ENCODE data around the gene MITD1. TPM values are rescaled to one million over a fixed set of nuclear protein-coding genes. Genes with fewer than 3 reads are reported as not detected.

The MITD1 gene
- total RNA-seq, result 31.3 and 42.6 TPM in 2 replicates

GRCh38 chr2:99180755-99181623 lies at the start of gene MITD1, which contains the start of gene MRPL30:
Gene MITD1 (minus strand): TSS chr2:99181058. CDS start chr2:99180981, 77 bp downstream.
Gene MRPL30 (plus strand): TSS chr2:99181184. CDS start chr2:99186204, 5,020 bp downstream.

GRCh38 chr2:99154643-99155536 lies 26.0 kb downstream of the MITD1 start, which contains the start of the genes LIPT1 and TSGA10:
Gene LIPT1 (plus strand): TSS chr2:99154967. CDS start chr2:99161958, 6,991 bp downstream.
Gene TSGA10 (minus strand): TSS chr2:99154942. CDS start chr2:99109439, 45,503 bp downstream.

DNA sequence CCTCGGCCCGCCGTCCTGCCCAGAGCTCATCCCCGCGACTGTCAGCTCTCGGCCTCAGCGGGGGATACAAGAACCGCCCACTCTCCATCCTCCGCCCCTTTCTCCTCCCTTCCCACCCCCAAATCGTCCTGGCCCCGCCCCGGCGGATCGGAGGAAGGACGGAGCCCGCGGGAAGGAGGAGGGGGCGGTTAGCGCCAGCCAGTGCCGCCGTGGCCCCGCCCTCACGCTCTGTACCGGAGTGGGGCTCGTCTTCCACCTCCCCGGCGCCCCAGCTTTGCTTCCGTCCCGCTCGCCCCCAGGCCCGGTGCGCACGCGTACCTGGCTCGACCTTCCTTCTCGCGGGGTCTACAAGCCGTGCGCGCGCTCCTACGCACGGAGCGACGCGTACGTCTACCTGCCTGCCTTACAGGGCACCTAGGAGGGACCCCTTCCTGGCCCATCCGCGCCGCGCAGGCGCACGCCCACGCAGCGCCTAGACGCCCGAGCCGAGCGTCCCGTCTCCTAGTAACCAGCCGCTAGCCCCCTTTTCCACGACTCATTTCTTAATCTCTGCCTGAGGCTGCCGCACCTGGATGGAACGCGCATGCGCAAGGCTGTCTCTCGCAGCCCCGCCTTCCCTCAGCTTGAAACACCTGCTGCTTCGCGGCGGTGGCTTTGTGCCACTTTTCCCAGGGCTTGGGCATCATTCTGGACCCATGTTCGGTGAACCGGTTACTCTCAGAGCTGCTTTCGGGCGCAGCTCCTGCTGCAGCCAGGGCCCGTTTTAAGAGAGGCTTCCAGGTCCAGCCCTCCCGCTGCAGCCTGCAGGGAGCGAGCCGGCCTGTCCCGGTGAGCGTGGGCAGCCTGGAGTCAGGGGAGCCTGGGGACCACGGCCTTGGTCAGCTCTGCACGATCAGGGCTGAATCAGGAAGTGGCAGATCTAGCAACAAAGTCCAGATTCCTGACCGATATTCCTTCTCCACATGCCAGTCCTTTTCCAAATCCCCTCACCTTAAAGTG lies 39.4 kb downstream of the MITD1 start, which contains the start of gene C2orf15:
TSS of gene C2orf15 (plus strand) at position 598 of the 999 bp plus-strand sequence. CDS start 8,852 bp downstream, outside the sequence.

Other genes starting within 250 kb of the MITD1 start
- 0.23 and 0.80 TPM in 2 replicates for gene CRACDL, start 244.8 kb downstream of the MITD1 start, total RNA-seq
- 0.16 and 2.3 TPM in 2 replicates for gene C2orf15, start 39.4 kb downstream of the MITD1 start, total RNA-seq
- gene TSGA10, start 26.1 kb downstream of the MITD1 start, total RNA-seq, result 1.3 and 1.5 TPM in 2 replicates
- 3.1 and 3.4 TPM in 2 replicates for gene LIPT1, start 26.1 kb downstream of the MITD1 start, total RNA-seq
- 42.2 and 44.1 TPM in 2 replicates for gene MRPL30, start 126 bp upstream of the MITD1 start, total RNA-seq
- not detected in 2 replicates for gene LYG2, start 74.6 kb upstream of the MITD1 start, total RNA-seq
- 0.23 TPM in 1 of 2 replicates, not detected in the other for gene LYG1, start 120.1 kb upstream of the MITD1 start, total RNA-seq
- 63.2 and 66.8 TPM in 2 replicates for gene TXNDC9, start 155.3 kb upstream of the MITD1 start, total RNA-seq
- 20.7 and 21.0 TPM in 2 replicates for gene EIF5B, start 156.3 kb upstream of the MITD1 start, total RNA-seq

Measured in hair follicular keratinocyte (primary cell).